GM10248 (cell line): ENCODE data around the gene STIL.
"Not testable (repeated sequence)": the region's sequence is repeated elsewhere in the genome, so short reads cannot be mapped to it uniquely, and the experiment has no call there.

ENCODE experiments used
- CTCF ChIA-PET: fragments of 300-600 bp; sonication (Branson Sonifier 250); formaldehyde crosslinking; extraction: SDS; loops from one replicate; lab custom pipeline; 2021; ENCODE audit warnings: antibody characterized with exemption; lab: Yijun Ruan, JAX
- POLR2A ChIA-PET: fragments of 350-650 bp; sonication (Branson Sonifier 250); formaldehyde crosslinking; extraction: SDS; loops from one replicate; lab custom pipeline; 2020; ENCODE audit warnings: antibody characterized with exemption; lab: Yijun Ruan, JAX
- DNase-seq: peaks from one replicate; pipeline ENCODE4 v3.0.0; 2012; ENCODE audit errors: extremely low spot score
- CTCF ChIP-seq: IDR thresholded peaks from 2 replicates; pipeline ENCODE4 v1.5.1; 2012; ENCODE audit warnings: mild to moderate bottlenecking, low read depth; ENCODE audit errors: extremely low read depth, missing control alignments, control extremely low read depth

STIL gene

GRCh38 chr1:47298025-47298699 is 15.8 kb downstream of the STIL start:
- CTCF ChIA-PET, result interaction anchor here (1.1 kb wide), 1 partner anchor 16 kb away, joined by 3 read pairs; no protein-coding TSS in a partner anchor
- DNase-seq, result no peak
- TF ChIP-seq CTCF, result no peak
- POLR2A ChIA-PET, result no interaction called here

- POLR2A ChIA-PET, result no interaction called here
- CTCF ChIA-PET, result interaction anchor here (1.5 kb wide), 1 partner anchor 33 kb away, joined by 4 read pairs; no protein-coding TSS in a partner anchor
- TF ChIP-seq CTCF, result no peak
- DNase-seq, result no peak
Observed at GRCh38 chr1:47295579-47295978, 18.4 kb downstream of the STIL start.

- DNase-seq, POLR2A ChIA-PET: not testable (repeated sequence)
- CTCF ChIA-PET, result interaction anchor here (1.0 to 1.5 kb wide), 2 partner anchors 14 to 32 kb away, joined by 4 to 5 read pairs; no protein-coding TSS in a partner anchor
Observed at GRCh38 chr1:47294863-47295262, 19.1 kb downstream of the STIL start.

- DNase-seq, POLR2A ChIA-PET: not testable (repeated sequence)
- CTCF ChIA-PET, result interaction anchor here (1.5 kb wide), 1 partner anchor 13 kb away, joined by 3 read pairs; no protein-coding TSS in a partner anchor
Observed at GRCh38 chr1:47288116-47288515, 25.8 kb downstream of the STIL start.

GRCh38 chr1:47280142-47280541 is 33.8 kb downstream of the STIL start:
- ChIA-PET POLR2A (no interaction called here), CTCF (no interaction called here)
- DNase-seq, result no peak
- TF ChIP-seq CTCF, result no peak

GRCh38 chr1:47276850-47277249 is 37.1 kb downstream of the STIL start:
- ChIA-PET CTCF (interaction anchor here (0.9 to 4.1 kb wide), 3 partner anchors 11 to 161 kb away, joined by 3 to 15 read pairs (median 3); partner anchors contain the start of gene FOXD2), POLR2A (no interaction called here)
- DNase-seq, result no peak
- TF ChIP-seq CTCF, result no peak

GRCh38 chr1:47275811-47276210 is 38.1 kb downstream of the STIL start:
- CTCF ChIA-PET, result interaction anchor here (0.9 to 4.1 kb wide), 3 partner anchors 10 to 12 kb away, joined by 3 to 15 read pairs (median 3); no protein-coding TSS in a partner anchor
- DNase-seq, POLR2A ChIA-PET: not testable (repeated sequence)

GRCh38 chr1:47265529-47265928 is 48.4 kb downstream of the STIL start:
- CTCF ChIA-PET, result interaction anchor here (0.8 kb wide), 1 partner anchor 11 kb away, joined by 3 read pairs; no protein-coding TSS in a partner anchor
- DNase-seq, POLR2A ChIA-PET: not testable (repeated sequence)
